GM23338 (cell line): ENCODE data around the gene GDF10.

ENCODE experiments used
- CREB1 ChIP-seq: fragments of 250-450 bp; sonication (Bioruptor Pico); IDR thresholded peaks from 2 replicates; pipeline ENCODE4 v1.5.0; 2020; ENCODE audit warnings: low read depth, mild to moderate bottlenecking, moderate library complexity
- CTCF ChIP-seq, 2 experiments: fragments of 200-600 bp in 1 of 2; sonication (generic) in 1 of 2; conservative IDR thresholded peaks; 2 replicates each; pipeline versions ENCODE4 v1.5.1 to v1.6.1; 2016 to 2017; ENCODE audit warnings: antibody characterized with exemption in 2 of 2, low read depth in 2 of 2, mild to moderate bottlenecking in 2 of 2, moderate library complexity in 1 of 2
- ETS1 ChIP-seq: IDR thresholded peaks from 2 replicates; pipeline ENCODE4 v1.6.1; 2016; ENCODE audit warnings: antibody characterized with exemption
- EZH2 ChIP-seq: fragments of 200-600 bp; sonication (generic); IDR thresholded peaks from one replicate; pipeline ENCODE4 v1.8.0; 2017; ENCODE audit warnings: antibody characterized with exemption, mild to moderate bottlenecking, low read depth; ENCODE audit not compliant: unreplicated experiment
- EZH2phosphoT487 ChIP-seq: fragments of 200-600 bp; sonication (generic); IDR thresholded peaks from one replicate; pipeline ENCODE4 v1.8.1; 2018; ENCODE audit warnings: antibody characterized with exemption; ENCODE audit not compliant: unreplicated experiment
- JUNB ChIP-seq: IDR thresholded peaks from one replicate; pipeline ENCODE4 v1.6.1; 2016; ENCODE audit warnings: antibody characterized with exemption; ENCODE audit not compliant: unreplicated experiment
- POLR2AphosphoS5 ChIP-seq: IDR thresholded peaks from 2 replicates; pipeline ENCODE4 v1.6.1; 2016; ENCODE audit warnings: antibody characterized with exemption, low read depth
- REST ChIP-seq: IDR thresholded peaks from one replicate; pipeline ENCODE4 v1.6.1; 2018; ENCODE audit warnings: antibody characterized with exemption; ENCODE audit not compliant: unreplicated experiment

DNA sequence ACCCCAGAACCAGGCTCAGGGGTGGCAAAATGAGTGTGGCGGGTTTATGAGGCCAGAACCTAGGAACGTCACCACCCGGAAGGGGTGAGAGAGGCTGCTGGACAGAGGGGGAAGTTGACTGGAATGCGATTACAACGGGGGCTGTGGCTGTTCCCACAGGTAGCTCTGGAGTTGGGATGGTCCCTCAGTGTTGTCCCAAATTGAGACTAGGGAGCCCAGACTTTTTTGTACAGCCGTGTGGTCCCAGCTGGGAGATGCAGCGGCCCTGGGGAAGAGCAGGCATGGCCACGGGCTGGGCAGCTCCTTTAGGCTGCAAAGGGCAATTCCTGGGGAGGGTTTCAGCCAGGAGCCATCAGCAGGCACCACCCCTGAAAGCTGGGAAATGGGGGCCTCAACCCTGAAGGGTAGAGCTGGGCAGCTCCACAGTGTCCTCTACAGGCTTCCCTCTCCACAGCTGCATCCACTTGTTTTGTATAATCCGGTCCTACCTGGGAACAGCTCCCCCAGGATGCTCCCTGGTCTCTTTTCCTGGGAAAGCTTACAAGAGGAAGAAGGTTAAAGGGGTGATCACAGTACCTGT, 11.0 kb upstream of the GDF10 start:
- TF ChIP-seq CTCF (conservative IDR thresholded peaks at IDR 0.05; ENCODE audit: low read depth in 2 of 2) (no peak; a peak in 1 of 4 replicates), ETS1 (no peak), CREB1 (CRISPR knock-in tag) (no peak), POLR2AphosphoS5 (no peak), EZH2phosphoT487 (no peak), JUNB (no peak), EZH2 (no peak), REST (no peak)
